ENCODE data around the gene CXCR4.

The CXCR4 gene

DNA sequence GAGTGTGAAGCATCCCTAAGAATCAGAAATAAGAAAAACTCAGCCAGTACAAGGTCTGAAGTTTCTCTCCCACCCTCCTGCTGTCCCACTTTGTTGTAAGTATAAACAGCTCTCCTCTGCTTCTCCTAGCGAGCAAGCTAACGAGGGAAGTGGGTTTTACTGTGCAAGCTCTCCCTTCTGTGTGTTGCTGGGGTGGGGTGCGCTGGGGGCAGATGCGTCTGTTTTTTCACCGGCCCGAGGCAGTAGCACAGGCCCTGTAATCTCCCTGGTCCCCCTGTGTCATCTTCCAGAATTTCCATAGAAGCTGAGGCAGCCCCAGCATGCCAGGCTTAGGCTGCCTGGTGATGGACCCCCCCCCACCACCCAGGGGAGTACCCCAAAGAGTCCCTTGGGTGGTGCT lies 9.4 kb upstream of the CXCR4 start:
- Histone ChIP-seq H3K27ac (no peak overlapping the region), H3K4me3 (no peak overlapping the region)
- TF ChIP-seq, protein P1, sequence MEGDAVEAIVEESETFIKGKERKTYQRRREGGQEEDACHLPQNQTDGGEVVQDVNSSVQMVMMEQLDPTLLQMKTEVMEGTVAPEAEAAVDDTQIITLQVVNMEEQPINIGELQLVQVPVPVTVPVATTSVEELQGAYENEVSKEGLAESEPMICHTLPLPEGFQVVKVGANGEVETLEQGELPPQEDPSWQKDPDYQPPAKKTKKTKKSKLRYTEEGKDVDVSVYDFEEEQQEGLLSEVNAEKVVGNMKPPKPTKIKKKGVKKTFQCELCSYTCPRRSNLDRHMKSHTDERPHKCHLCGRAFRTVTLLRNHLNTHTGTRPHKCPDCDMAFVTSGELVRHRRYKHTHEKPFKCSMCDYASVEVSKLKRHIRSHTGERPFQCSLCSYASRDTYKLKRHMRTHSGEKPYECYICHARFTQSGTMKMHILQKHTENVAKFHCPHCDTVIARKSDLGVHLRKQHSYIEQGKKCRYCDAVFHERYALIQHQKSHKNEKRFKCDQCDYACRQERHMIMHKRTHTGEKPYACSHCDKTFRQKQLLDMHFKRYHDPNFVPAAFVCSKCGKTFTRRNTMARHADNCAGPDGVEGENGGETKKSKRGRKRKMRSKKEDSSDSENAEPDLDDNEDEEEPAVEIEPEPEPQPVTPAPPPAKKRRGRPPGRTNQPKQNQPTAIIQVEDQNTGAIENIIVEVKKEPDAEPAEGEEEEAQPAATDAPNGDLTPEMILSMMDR (IDR thresholded peaks at IDR 0.05), result no peak
- DNase-seq (ENCODE audit: low spot score), result no peak

GRCh38 chr2:136126421-136126926 lies 8.5 kb upstream of the CXCR4 start:
- no peak overlapping the region for H3K27ac ChIP-seq
- TF ChIP-seq, protein P1 (IDR thresholded peaks at IDR 0.05), result no peak
- no peak overlapping the region for H3K4me3 ChIP-seq
- no peak for DNase-seq (ENCODE audit: low spot score)

DNA sequence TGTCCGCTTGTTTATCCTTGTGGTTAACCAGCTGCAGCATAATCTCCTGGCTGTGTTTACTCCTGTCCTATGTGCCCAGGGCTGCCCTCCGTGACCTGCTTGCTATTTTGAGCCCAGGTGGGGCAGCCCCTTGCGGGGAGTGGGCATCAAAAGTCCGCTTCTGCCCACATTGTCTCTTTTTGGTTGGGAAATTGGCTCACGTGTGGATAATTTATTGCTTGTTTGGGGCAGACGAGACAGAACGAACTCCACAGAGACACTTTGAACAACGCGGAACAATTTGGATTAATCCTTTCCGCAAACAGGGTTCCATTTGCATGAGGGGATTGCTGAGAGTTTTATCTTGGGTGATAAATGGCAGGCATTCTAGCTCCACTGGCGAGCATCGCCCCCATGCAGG lies 8.1 kb upstream of the CXCR4 start:
- DNase-seq (ENCODE audit: low spot score), result no peak
- H3K27ac ChIP-seq, result no peak overlapping the region
- TF ChIP-seq, protein P1 (IDR thresholded peaks at IDR 0.05), result no peak
- no peak overlapping the region for H3K4me3 ChIP-seq

GRCh38 chr2:136125236-136125635 lies 7.3 kb upstream of the CXCR4 start:
- no peak for DNase-seq (ENCODE audit: low spot score)
- Histone ChIP-seq H3K4me3 (no peak overlapping the region), H3K27ac (no peak overlapping the region)
- TF ChIP-seq, protein P1 (IDR thresholded peaks at IDR 0.05), result no peak

GRCh38 chr2:136124805-136125204 lies 6.9 kb upstream of the CXCR4 start:
- H3K4me3 ChIP-seq, result no peak overlapping the region
- TF ChIP-seq, protein P1 (IDR thresholded peaks at IDR 0.05), result no peak
- no peak for DNase-seq (ENCODE audit: low spot score)
- no peak overlapping the region for H3K27ac ChIP-seq

DNA sequence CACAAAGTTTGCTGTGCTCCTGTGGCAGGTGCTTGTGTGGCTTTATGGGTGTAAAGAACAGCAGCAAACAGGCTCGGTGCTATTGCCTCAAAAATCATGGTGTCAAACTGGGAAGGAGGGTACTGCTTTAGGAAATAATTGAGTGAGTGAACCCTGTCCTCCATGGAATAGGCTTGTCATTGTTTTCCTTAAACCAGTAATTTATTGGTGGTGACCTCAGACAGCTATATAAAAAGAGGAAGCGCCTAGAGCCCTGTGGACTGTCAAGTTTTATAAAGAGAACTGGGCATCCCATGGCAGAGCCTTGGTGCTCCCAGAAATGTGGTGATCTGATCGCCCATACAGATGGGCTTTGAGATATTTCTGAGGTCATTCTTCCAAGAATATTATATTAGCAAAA lies 4.7 kb upstream of the CXCR4 start:
- TF ChIP-seq, protein P1 (IDR thresholded peaks at IDR 0.05), result no peak
- Histone ChIP-seq H3K4me3 (no peak overlapping the region), H3K27ac (no peak overlapping the region)

GRCh38 chr2:136121204-136121910 lies 3.4 kb upstream of the CXCR4 start:
- Histone ChIP-seq H3K4me3 (no peak overlapping the region), H3K27ac (no peak overlapping the region)
- TF ChIP-seq, protein P1 (IDR thresholded peaks at IDR 0.05), result no peak
- no peak for DNase-seq (ENCODE audit: low spot score)

More for the DNA sequence above, 4.7 kb upstream of the CXCR4 start:
- DNase-seq (ENCODE audit: low spot score), result no peak

Measured in coronary artery (tissue), 2 donors.